ENCODE measurements around the gene TRIM47. TPM values are rescaled to one million over a fixed set of nuclear protein-coding genes. Genes with fewer than 3 reads are reported as not detected.

Gene TRIM47
- total RNA-seq, 1 experiment from 2014 or later: 2.5 TPM

DNA sequence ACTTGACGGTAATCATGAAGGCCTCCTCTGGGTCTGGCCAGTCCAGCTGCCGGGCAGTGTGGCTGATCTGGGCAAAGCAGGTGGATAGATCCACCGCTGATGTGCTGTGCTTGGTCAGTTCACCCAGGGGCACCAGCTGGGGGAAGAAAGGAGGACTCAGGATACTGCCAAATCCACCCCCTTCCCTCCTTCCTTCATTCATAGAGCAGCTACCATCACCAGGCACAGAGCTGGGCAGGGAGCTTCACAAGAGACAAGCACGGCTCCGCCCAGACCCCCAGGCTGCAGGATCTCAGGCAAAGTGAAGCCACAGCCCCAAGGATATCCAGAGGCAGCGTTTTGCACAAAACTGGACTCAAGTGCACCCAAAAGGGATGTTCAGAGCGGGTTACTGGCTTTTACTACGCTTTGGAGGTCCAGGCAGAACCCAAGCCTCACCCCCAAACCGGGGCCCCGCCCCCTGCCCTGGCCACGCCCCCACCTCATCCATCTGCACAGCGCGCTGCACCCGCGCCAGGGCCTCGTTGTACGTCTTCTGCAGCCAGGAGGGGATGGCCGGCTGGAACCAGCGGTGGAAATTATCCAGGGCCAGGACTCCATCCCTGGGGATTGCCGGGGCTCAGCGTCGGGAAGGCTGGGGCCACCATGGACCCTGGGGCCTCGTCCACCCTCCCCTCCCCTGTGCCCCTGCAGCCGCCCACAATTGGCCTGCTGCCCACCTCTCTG lies 43.3 kb downstream of the TRIM47 start:
- H3K27me3 Mint-ChIP-seq (ENCODE audit: insufficient read depth, unreplicated experiment): no peaks in the 10 kb centered on the region
- intact Hi-C loops (cut with micrococcal nuclease; ENCODE audit: unreplicated experiment): no loop called here
- no peak for TF ChIP-seq CTCF (IDR thresholded peaks at IDR 0.05; ENCODE audit: insufficient read depth in 1 of 2, low read depth in 1 of 2, low read length in 1 of 2, severe bottlenecking in 1 of 2, unreplicated experiment in 1 of 2)
- CTCF ChIA-PET: interaction anchor here (0.6 kb wide), 2 partner anchors 34 to 47 kb away, joined by 3 read pairs; no protein-coding TSS in a partner anchor
- H3K9me3 Mint-ChIP-seq (ENCODE audit: unreplicated experiment): no peaks in the 10 kb centered on the region
- H3K4me3 ChIP-seq (ENCODE audit: low read depth, low read length): no peak overlapping the region
- H3K9me3 ChIP-seq: no peaks in the 10 kb centered on the region
- peaks cover 11% of the 10 kb centered on the region for H3K4me1 Mint-ChIP-seq (ENCODE audit: low read depth, unreplicated experiment)
- no peaks in the 10 kb centered on the region for H3K27me3 ChIP-seq (replicated peaks; ENCODE audit: control insufficient read depth, insufficient read depth, low read length)
- no peak overlapping the region for H3K4me3 Mint-ChIP-seq (ENCODE audit: unreplicated experiment)
- no peaks in the 10 kb centered on the region for H3K36me3 ChIP-seq (ENCODE audit: control insufficient read depth, insufficient read depth, low read length)
- DNase-seq: no peak
- H3K36me3 Mint-ChIP-seq (ENCODE audit: insufficient read depth, unreplicated experiment): peaks cover 10% of the 10 kb centered on the region
- POLR2A ChIA-PET: no interaction called here
- no peak overlapping the region for H3K27ac Mint-ChIP-seq (ENCODE audit: unreplicated experiment)
- 0 out of 2 replicates have a peak, but pooled peaks cover 4% of the 10 kb centered on the region for H3K4me1 ChIP-seq
- no TSS peak for BruUV-seq (replicated peaks)

DNA sequence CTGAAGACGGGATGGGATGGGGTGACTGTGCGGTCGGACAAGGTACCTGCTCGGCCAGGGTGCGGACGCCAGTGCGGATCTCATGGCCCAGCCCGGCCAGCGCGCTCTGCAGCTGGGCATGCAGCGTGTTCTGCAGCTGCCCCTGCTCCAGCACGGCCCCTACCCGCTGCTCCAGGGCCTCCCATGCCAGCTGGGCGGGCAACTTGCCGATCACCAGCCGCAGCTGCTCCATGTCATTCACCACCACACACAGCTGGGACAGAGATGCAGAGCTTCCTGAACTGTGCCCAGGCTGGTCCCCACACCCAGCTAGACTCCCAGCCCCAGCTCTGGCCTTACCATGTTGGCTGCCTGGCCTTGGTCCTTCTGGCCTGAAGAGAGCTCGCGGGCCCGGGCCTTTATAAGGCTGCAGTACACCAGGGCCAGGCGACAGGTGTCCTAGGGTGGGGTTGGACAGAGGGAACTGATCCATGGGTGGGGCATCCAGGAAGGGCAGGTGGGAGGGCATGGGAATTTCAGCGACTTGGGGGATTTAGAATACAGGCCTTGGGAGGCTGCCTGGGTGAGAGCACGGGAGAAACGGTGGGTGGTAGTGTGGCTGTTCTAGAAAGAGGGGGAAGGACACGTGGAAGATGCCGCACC lies 44.0 kb downstream of the TRIM47 start:
- TF ChIP-seq CTCF (IDR thresholded peaks at IDR 0.05; ENCODE audit: insufficient read depth in 1 of 2, low read depth in 1 of 2, low read length in 1 of 2, severe bottlenecking in 1 of 2, unreplicated experiment in 1 of 2): no peak
- H3K4me1 ChIP-seq: 0 out of 2 replicates have a peak, but pooled peaks cover 4% of the 10 kb centered on the region
- ChIA-PET CTCF (interaction anchor here (0.6 kb wide), 1 partner anchor 48 kb away, joined by 3 read pairs; no protein-coding TSS in a partner anchor), POLR2A (no interaction called here)
- H3K27ac Mint-ChIP-seq (ENCODE audit: unreplicated experiment): no peak overlapping the region
- H3K9me3 ChIP-seq: no peaks in the 10 kb centered on the region
- intact Hi-C loops (cut with micrococcal nuclease; ENCODE audit: unreplicated experiment): no loop called here
- H3K9me3 Mint-ChIP-seq (ENCODE audit: unreplicated experiment): no peaks in the 10 kb centered on the region
- peaks cover 11% of the 10 kb centered on the region for H3K4me1 Mint-ChIP-seq (ENCODE audit: low read depth, unreplicated experiment)
- H3K36me3 Mint-ChIP-seq (ENCODE audit: insufficient read depth, unreplicated experiment): peaks cover 10% of the 10 kb centered on the region
- H3K4me3 ChIP-seq (ENCODE audit: low read depth, low read length): no peak overlapping the region
- H3K27me3 ChIP-seq (replicated peaks; ENCODE audit: control insufficient read depth, insufficient read depth, low read length): no peaks in the 10 kb centered on the region
- H3K4me3 Mint-ChIP-seq (ENCODE audit: unreplicated experiment): no peak overlapping the region
- no peak for DNase-seq
- BruUV-seq (replicated peaks): no TSS peak
- no peaks in the 10 kb centered on the region for H3K36me3 ChIP-seq (ENCODE audit: control insufficient read depth, insufficient read depth, low read length)
- no peaks in the 10 kb centered on the region for H3K27me3 Mint-ChIP-seq (ENCODE audit: insufficient read depth, unreplicated experiment)

DNA sequence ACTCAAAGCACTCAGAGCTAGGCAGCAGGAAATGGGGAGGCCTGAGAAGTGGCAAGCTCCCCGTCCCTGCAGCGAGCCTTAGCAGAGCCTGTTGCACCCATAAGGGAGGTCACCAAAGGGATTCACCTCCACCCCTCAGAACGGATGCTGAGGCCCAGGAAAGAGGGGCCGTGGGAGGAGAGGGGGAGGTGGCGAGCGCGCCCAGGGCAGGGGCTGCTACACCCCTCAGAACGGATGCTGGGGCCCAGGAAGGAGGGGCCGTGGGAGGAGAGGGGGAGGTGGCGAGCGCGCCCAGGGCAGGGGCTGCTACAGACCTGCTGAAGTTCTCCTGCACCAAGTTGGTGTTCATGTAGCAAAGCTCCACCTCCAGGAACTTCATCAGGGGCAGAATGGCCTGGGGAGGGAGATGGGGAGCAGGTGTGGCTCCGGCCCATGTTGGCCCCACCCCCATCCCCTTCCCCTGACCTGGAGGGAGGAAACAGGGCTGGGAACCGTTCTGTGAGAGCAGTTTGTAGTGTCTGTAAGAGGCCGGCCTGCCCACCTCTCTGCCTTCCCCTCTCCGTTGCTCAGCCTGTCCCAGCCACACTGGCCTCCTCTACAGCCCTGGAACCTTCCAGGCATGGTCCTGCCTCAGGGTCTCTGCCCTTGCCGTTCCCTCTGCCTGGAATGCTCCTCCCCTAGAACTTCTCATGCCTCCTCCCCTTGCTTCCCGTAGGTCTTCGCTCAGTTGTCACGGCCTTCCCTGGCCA lies 45.6 kb downstream of the TRIM47 start:
- intact Hi-C loops (cut with micrococcal nuclease; ENCODE audit: unreplicated experiment): no loop called here
- Histone ChIP-seq H3K27me3 (replicated peaks; ENCODE audit: control insufficient read depth, insufficient read depth, low read length) (no peaks in the 10 kb centered on the region), H3K9me3 (no peaks in the 10 kb centered on the region), H3K36me3 (ENCODE audit: control insufficient read depth, insufficient read depth, low read length) (no peaks in the 10 kb centered on the region), H3K4me1 (0 out of 2 replicates have a peak, but pooled peaks cover 4% of the 10 kb centered on the region), H3K4me3 (ENCODE audit: low read depth, low read length) (no peak overlapping the region)
- ChIA-PET CTCF (interaction anchor here (0.7 to 0.8 kb wide), 2 partner anchors 22 to 295 kb away, joined by 4 to 6 read pairs; partner anchors contain the start of gene WBP2), POLR2A (no interaction called here)
- Mint-ChIP-seq H3K9me3 (ENCODE audit: unreplicated experiment) (no peaks in the 10 kb centered on the region), H3K4me1 (ENCODE audit: low read depth, unreplicated experiment) (peaks cover 11% of the 10 kb centered on the region), H3K27ac (ENCODE audit: unreplicated experiment) (no peak overlapping the region), H3K27me3 (ENCODE audit: insufficient read depth, unreplicated experiment) (no peaks in the 10 kb centered on the region), H3K4me3 (ENCODE audit: unreplicated experiment) (no peak overlapping the region), H3K36me3 (ENCODE audit: insufficient read depth, unreplicated experiment) (peaks cover 16% of the 10 kb centered on the region)
- TF ChIP-seq CTCF (IDR thresholded peaks at IDR 0.05; ENCODE audit: insufficient read depth in 1 of 2, low read depth in 1 of 2, low read length in 1 of 2, severe bottlenecking in 1 of 2, unreplicated experiment in 1 of 2): no peak
- BruUV-seq (replicated peaks): no TSS peak
- no peak for DNase-seq
